Thyroid gland (tissue), 4 donors: ENCODE data around the gene PPM1H. TPM values are rescaled to one million over a fixed set of nuclear protein-coding genes. Genes with fewer than 3 reads are reported as not detected.

Experiments used
- DNase-seq, 2 donors: peaks; one replicate each; pipeline ENCODE4 v3.0.0-alpha.2; 2019
- H3K27ac ChIP-seq, 3 donors: fragments of 200-600 bp; sonication (generic); 1 replicate in 2 of 3; 2 replicates in 1 of 3; pipeline ENCODE4 v1.5.1; 2016 to 2019; ENCODE audit warnings: mild to moderate bottlenecking in 1 of 3, moderate library complexity in 1 of 3
- H3K27me3 ChIP-seq: fragments of 200-600 bp; sonication (generic); one replicate; pipeline ENCODE4 v1.5.1; 2019
- H3K36me3 ChIP-seq, 2 donors: fragments of 200-600 bp; sonication (generic); one replicate each; pipeline ENCODE4 v1.5.1; 2016 to 2019
- H3K4me1 ChIP-seq, 2 donors: fragments of 200-600 bp; sonication (generic); one replicate each; pipeline ENCODE4 v1.5.1; 2017 to 2019
- H3K4me3 ChIP-seq, 3 donors: fragments of 200-600 bp; sonication (generic); replicated peaks in 1 of 3; 1 replicate in 2 of 3; 2 replicates in 1 of 3; pipeline ENCODE4 v1.5.1; 2016; ENCODE audit warnings: mild to moderate bottlenecking in 1 of 3
- H3K9me3 ChIP-seq: fragments of 200-600 bp; sonication (generic); one replicate; pipeline ENCODE4 v1.5.1; 2017
- CTCF ChIP-seq, 6 experiments: fragments of 200-600 bp in 3 of 6; fragments of 450-650 bp in 3 of 6; sonication (generic) in 3 of 6; IDR thresholded peaks; one replicate each; pipeline ENCODE4 v1.5.1; 2016 to 2019; ENCODE audit warnings: antibody characterized with exemption in 6 of 6, mild to moderate bottlenecking in 2 of 6, inconsistent platforms in 1 of 6, moderate library complexity in 1 of 6
- POLR2A ChIP-seq, 2 donors: fragments of 450-650 bp; IDR thresholded peaks; one replicate each; pipeline ENCODE4 v1.6.1; 2017; ENCODE audit warnings: antibody characterized with exemption in 2 of 2, mild to moderate bottlenecking in 2 of 2, moderate library complexity in 1 of 2
- WGBS, 2 donors: methylation state at CpG; one replicate each; pipeline ENCODE4 v1.1.5; 2017; 5-methylcytosine and 5-hydroxymethylcytosine counted together
- intact Hi-C: fragments of 100-400 bp; cut with DNase I; formaldehyde crosslinking; loops from one replicate; pipeline ENCODE4 v1.15.1; 2023
- total RNA-seq, 4 donors: library from RNA; depleted of rRNA; stranded (reverse); fragments of >200 nt; gene quantifications; one replicate each; pipeline ENCODE4 v1.2.3, GENCODE V29; 2016

Gene PPM1H
- total RNA-seq, 4 donors from 2014 or later = 3.9 to 12.7 (median 9.0) TPM

- H3K36me3 ChIP-seq = no peaks in the 10 kb centered on the region
- H3K27ac ChIP-seq = no peak overlapping the region
- H3K4me1 ChIP-seq = peaks cover 20 to 24% of the 10 kb centered on the region in 2 donors
- H3K27me3 ChIP-seq = no peaks in the 10 kb centered on the region
- intact Hi-C loops = no loop called here
- whole genome bisulfite sequencing, 2 donors = 96% methylated on average over 4 of the region's 4 CpGs
- no peak overlapping the region for H3K4me3 ChIP-seq
- TF ChIP-seq CTCF (IDR thresholded peaks at IDR 0.05) (no peak), POLR2A (IDR thresholded peaks at IDR 0.05) (no peak)
- DNase-seq = no peak
- H3K9me3 ChIP-seq = no peaks in the 10 kb centered on the region
Observed at GRCh38 chr12:62681306-62681705, 253.6 kb downstream of the PPM1H start.

GRCh38 chr12:62679608-62680007 is 255.3 kb downstream of the PPM1H start:
- WGBS, 2 donors = 68 to 80% methylated on average over 3 of the region's 3 CpGs
- DNase-seq = no peak
- Histone ChIP-seq H3K27me3 (no peaks in the 10 kb centered on the region), H3K9me3 (no peaks in the 10 kb centered on the region), H3K27ac (no peak overlapping the region), H3K36me3 (no peaks in the 10 kb centered on the region), H3K4me1 (peaks cover 16 to 18% of the 10 kb centered on the region in 2 donors), H3K4me3 (no peak overlapping the region)
- TF ChIP-seq POLR2A (IDR thresholded peaks at IDR 0.05) (no peak), CTCF (IDR thresholded peaks at IDR 0.05) (no peak)
- intact Hi-C loops = no loop called here

GRCh38 chr12:62677355-62677754 is 257.6 kb downstream of the PPM1H start:
- H3K27ac ChIP-seq = no peak overlapping the region
- no peak for DNase-seq
- H3K27me3 ChIP-seq = no peaks in the 10 kb centered on the region
- 89 to 99% methylated on average over 6 to 7 of the region's 7 CpGs for WGBS, 2 donors
- peaks cover 8 to 16% of the 10 kb centered on the region in 2 donors for H3K4me1 ChIP-seq
- intact Hi-C loops = no loop called here
- H3K36me3 ChIP-seq = no peaks in the 10 kb centered on the region
- no peak for TF ChIP-seq POLR2A (IDR thresholded peaks at IDR 0.05)
- TF ChIP-seq CTCF (IDR thresholded peaks at IDR 0.05) = no peak
- H3K4me3 ChIP-seq = no peak overlapping the region
- H3K9me3 ChIP-seq = no peaks in the 10 kb centered on the region

GRCh38 chr12:62676521-62677307 is 258.2 kb downstream of the PPM1H start:
- H3K4me3 ChIP-seq = no peak overlapping the region
- H3K4me1 ChIP-seq = peaks cover 8 to 20% of the 10 kb centered on the region in 2 donors
- WGBS, 2 donors = 95 to 98% methylated on average over 8 to 10 of the region's 11 CpGs
- no peaks in the 10 kb centered on the region for H3K9me3 ChIP-seq
- no peak overlapping the region for H3K27ac ChIP-seq
- no peaks in the 10 kb centered on the region for H3K27me3 ChIP-seq
- DNase-seq = no peak
- H3K36me3 ChIP-seq = no peaks in the 10 kb centered on the region
- TF ChIP-seq CTCF (IDR thresholded peaks at IDR 0.05) (no peak), POLR2A (IDR thresholded peaks at IDR 0.05) (no peak)
- intact Hi-C loops = no loop called here

GRCh38 chr12:62673028-62673815 is 261.7 kb downstream of the PPM1H start:
- Histone ChIP-seq H3K27me3 (no peaks in the 10 kb centered on the region), H3K27ac (peak overlapping the region; percentile 73 to 80 (median 74)), H3K9me3 (no peaks in the 10 kb centered on the region), H3K36me3 (no peaks in the 10 kb centered on the region), H3K4me1 (peaks cover 5 to 20% of the 10 kb centered on the region in 2 donors), H3K4me3 (no peak overlapping the region)
- WGBS, 2 donors = 32 to 39% methylated on average over 6 of the region's 6 CpGs
- intact Hi-C loops = no loop called here
- no peak for TF ChIP-seq CTCF (IDR thresholded peaks at IDR 0.05)
- peak in 1 of 2 donors; percentile 65 for TF ChIP-seq POLR2A (IDR thresholded peaks at IDR 0.05)
- peak; percentile 51 to 59 for DNase-seq
